H1 (cell line): Measurements from ENCODE around the gene SHROOM2. TPM values are rescaled to one million over a fixed set of nuclear protein-coding genes. Genes with fewer than 3 reads are reported as not detected.

Source experiments
- CTCF ChIA-PET: fragments of 300-600 bp; sonication (Branson Sonifier 250); formaldehyde crosslinking; loops from one replicate; lab custom pipeline; 2021; ENCODE audit not compliant: partially characterized antibody; lab: Charles Lee
- POLR2A ChIA-PET: fragments of 300-600 bp; sonication (Branson Sonifier 250); formaldehyde crosslinking; loops from one replicate; lab custom pipeline; 2021; ENCODE audit warnings: inconsistent platforms; ENCODE audit not compliant: partially characterized antibody; lab: Charles Lee
- DNase-seq, 2 experiments: peaks; one replicate each; pipeline versions ENCODE4 v3.0.0 to v3.0.0-alpha.2; 2010 to 2022; ENCODE audit warnings: low spot score in 2 of 2, low read depth in 1 of 2, mixed read lengths in 1 of 2
- FAIRE-seq: peaks from 2 replicates; lab custom pipeline; 2011; peaks lifted over from hg19 to GRCh38; lab: Jason Lieb, UNC
- H2AFZ ChIP-seq: 2 replicates; pipeline ENCODE4 v1.8.1; 2012; ENCODE audit warnings: low read length, inconsistent platforms
- H2AK5ac ChIP-seq: 2 replicates; pipeline ENCODE4 v1.6.1; 2013; ENCODE audit warnings: low read depth, low read length
- H2BK120ac ChIP-seq: replicated peaks from 2 replicates; pipeline ENCODE3; 2013; ENCODE audit warnings: low read depth, low read length, inconsistent platforms
- H2BK12ac ChIP-seq: 2 replicates; pipeline ENCODE4 v1.6.1; 2013; ENCODE audit warnings: low read depth, low read length
- H2BK15ac ChIP-seq: 2 replicates; pipeline ENCODE4 v1.6.1; 2013; ENCODE audit warnings: low read length
- H2BK20ac ChIP-seq: 2 replicates; pipeline ENCODE4 v1.6.1; 2013; ENCODE audit warnings: low read length
- H2BK5ac ChIP-seq: 2 replicates; pipeline ENCODE4 v1.6.1; 2013; ENCODE audit warnings: low read depth, low read length
- H3K14ac ChIP-seq: 2 replicates; pipeline ENCODE4 v1.6.1; 2013; ENCODE audit warnings: inconsistent platforms; ENCODE audit not compliant: insufficient read length
- H3K18ac ChIP-seq: 2 replicates; pipeline ENCODE4 v1.6.1; 2013; ENCODE audit warnings: low read length; ENCODE audit errors: extremely low read depth
- H3K23ac ChIP-seq: 2 replicates; pipeline ENCODE4 v1.6.1; 2013; ENCODE audit warnings: inconsistent platforms; ENCODE audit not compliant: insufficient read length
- H3K23me2 ChIP-seq: 2 replicates; pipeline ENCODE4 v1.6.1; 2013; ENCODE audit warnings: low read depth, low read length
- H3K27ac ChIP-seq: 2 replicates; pipeline ENCODE4 v1.6.1; 2011; ENCODE audit warnings: low read depth, low read length, inconsistent platforms
- H3K27me3 ChIP-seq, 4 experiments: replicated peaks in 1 of 4; 1 replicate in 1 of 4; 2 replicates in 3 of 4; pipeline versions ENCODE4 v1.6.1 to v1.8.1; 2011 to 2013; ENCODE audit warnings: low read length in 3 of 4, mild to moderate bottlenecking in 3 of 4, inconsistent platforms in 2 of 4, mixed read lengths in 2 of 4, moderate library complexity in 1 of 4; ENCODE audit not compliant: control insufficient read depth in 3 of 4, insufficient read depth in 3 of 4; ENCODE audit errors: extremely low read depth in 1 of 4
- H3K36me3 ChIP-seq, 4 experiments: 2 replicates each; pipeline versions ENCODE4 v1.6.1 to v1.8.1; 2011 to 2013; ENCODE audit warnings: mild to moderate bottlenecking in 4 of 4, low read length in 3 of 4, moderate library complexity in 2 of 4, control low read depth in 1 of 4, inconsistent platforms in 1 of 4; ENCODE audit not compliant: insufficient read depth in 4 of 4, control insufficient read depth in 2 of 4
- H3K4ac ChIP-seq: replicated peaks from 2 replicates; pipeline ENCODE3; 2013; ENCODE audit warnings: low read length, low read depth, mixed read lengths, inconsistent platforms; ENCODE audit not compliant: insufficient read length
- H3K4me1 ChIP-seq, 4 experiments: replicated peaks in 1 of 4; 1 replicate in 1 of 4; 2 replicates in 3 of 4; pipeline versions ENCODE4 v1.6.1 to v1.8.1; 2011 to 2013; ENCODE audit warnings: low read length in 3 of 4, inconsistent platforms in 2 of 4, mixed read lengths in 1 of 4; ENCODE audit not compliant: insufficient read depth in 4 of 4, control insufficient read depth in 3 of 4
- H3K4me2 ChIP-seq, 2 experiments: 2 replicates each; pipeline versions ENCODE4 v1.6.1 to v1.8.1; 2011 to 2013; ENCODE audit warnings: low read depth in 2 of 2, low read length in 2 of 2, control low read depth in 1 of 2, inconsistent platforms in 1 of 2, mild to moderate bottlenecking in 1 of 2; ENCODE audit not compliant: insufficient read depth in 1 of 2
- H3K4me3 ChIP-seq, 4 experiments: fragments of 200-600, 300-600 bp in 1 of 4; sonication (generic), shearing (Covaris generic), sonication (Bioruptor Twin) in 1 of 4; 2 replicates each; pipeline versions ENCODE4 v1.5.1 to v1.8.1; 2011 to 2016; ENCODE audit warnings: low read length in 4 of 4, low read depth in 3 of 4, control low read depth in 2 of 4, inconsistent platforms in 2 of 4, mild to moderate bottlenecking in 2 of 4, mixed read lengths in 1 of 4, moderate library complexity in 1 of 4; ENCODE audit not compliant: insufficient read depth in 2 of 4; ENCODE audit errors: extremely low read depth in 1 of 4
- H3K56ac ChIP-seq: replicated peaks from 2 replicates; pipeline ENCODE3; 2013; ENCODE audit warnings: low read depth, mild to moderate bottlenecking, mixed read lengths, low read length, inconsistent platforms; ENCODE audit not compliant: insufficient read length
- H3K79me1 ChIP-seq: 2 replicates; pipeline ENCODE4 v1.6.1; 2013; ENCODE audit warnings: low read depth, low read length, control low read depth
- H3K79me2 ChIP-seq, 2 experiments: 2 replicates each; pipeline versions ENCODE4 v1.6.1 to v1.8.1; 2012 to 2013; ENCODE audit warnings: low read length in 2 of 2, mild to moderate bottlenecking in 2 of 2, inconsistent platforms in 1 of 2; ENCODE audit not compliant: insufficient read depth in 2 of 2, control insufficient read depth in 1 of 2
- H3K9ac ChIP-seq, 4 experiments: replicated peaks in 1 of 4; 1 replicate in 1 of 4; 2 replicates in 3 of 4; pipeline versions ENCODE4 v1.6.1 to v1.8.1; 2011 to 2013; ENCODE audit warnings: low read depth in 3 of 4, low read length in 3 of 4, control low read depth in 2 of 4, mild to moderate bottlenecking in 2 of 4, moderate library complexity in 2 of 4, inconsistent platforms in 1 of 4; ENCODE audit errors: extremely low read depth in 1 of 4
- H3K9me3 ChIP-seq, 2 experiments: 2 replicates each; pipeline versions ENCODE4 v1.6.1 to v1.8.1; 2012 to 2013; ENCODE audit warnings: mild to moderate bottlenecking in 2 of 2, moderate library complexity in 2 of 2, control low read depth in 1 of 2, inconsistent platforms in 1 of 2, low read depth in 1 of 2, low read length in 1 of 2, mixed read lengths in 1 of 2; ENCODE audit not compliant: insufficient read depth in 2 of 2
- H4K20me1 ChIP-seq, 2 experiments: replicated peaks in 1 of 2; 2 replicates each; pipeline versions ENCODE3 to v1.8.1; 2011 to 2013; ENCODE audit warnings: inconsistent platforms in 2 of 2, low read length in 2 of 2, mild to moderate bottlenecking in 1 of 2; ENCODE audit not compliant: insufficient read depth in 2 of 2, control insufficient read depth in 1 of 2
- H4K5ac ChIP-seq: 2 replicates; pipeline ENCODE4 v1.6.1; 2013; ENCODE audit warnings: low read length, low read depth, mixed read lengths, inconsistent platforms; ENCODE audit not compliant: insufficient read length
- H4K8ac ChIP-seq: 2 replicates; pipeline ENCODE4 v1.8.0; 2013; ENCODE audit warnings: mild to moderate bottlenecking, moderate library complexity, low read length, inconsistent platforms; ENCODE audit not compliant: insufficient read depth; ENCODE audit errors: extremely low read depth
- H4K91ac ChIP-seq: replicated peaks from 2 replicates; pipeline ENCODE3; 2013; ENCODE audit warnings: low read length, mixed read lengths, inconsistent platforms; ENCODE audit not compliant: insufficient read length
- ATF3 ChIP-seq: IDR thresholded peaks from 2 replicates; pipeline ENCODE4 v1.6.1; 2011; ENCODE audit warnings: low read depth, mild to moderate bottlenecking, low read length; ENCODE audit not compliant: insufficient read depth
- BACH1 ChIP-seq: IDR thresholded peaks from 2 replicates; pipeline ENCODE4 v1.6.1; 2012; ENCODE audit warnings: low read length, improper control_type of control experiment
- CTCF ChIP-seq, 3 experiments: IDR thresholded peaks; 1 replicate in 2 of 3; 2 replicates in 1 of 3; pipeline versions ENCODE4 v1.5.1 to v1.6.1; 2011; ENCODE audit warnings: low read length in 3 of 3, mild to moderate bottlenecking in 3 of 3, inconsistent platforms in 2 of 3, low read depth in 1 of 3, moderate library complexity in 1 of 3; ENCODE audit not compliant: insufficient read depth in 1 of 3; ENCODE audit errors: control extremely low read depth in 1 of 3
- GABPA ChIP-seq: IDR thresholded peaks from 2 replicates; pipeline ENCODE4 v1.6.1; 2011; ENCODE audit warnings: mild to moderate bottlenecking, low read length, moderate library complexity, borderline replicate concordance; ENCODE audit not compliant: insufficient read depth
- JUND ChIP-seq: IDR thresholded peaks from 2 replicates; pipeline ENCODE4 v1.6.1; 2011; ENCODE audit warnings: mild to moderate bottlenecking, improper control_type of control experiment, low read length
- KDM5A ChIP-seq: fragments of 200-600 bp; IDR thresholded peaks from 2 replicates; pipeline ENCODE4 v1.7.1; 2012; ENCODE audit warnings: mild to moderate bottlenecking, low read length, inconsistent platforms, mixed read lengths
- POLR2AphosphoS5 ChIP-seq: IDR thresholded peaks from 2 replicates; pipeline ENCODE4 v1.6.1; 2011; ENCODE audit warnings: low read depth, low read length
- RAD21 ChIP-seq, 2 experiments: IDR thresholded peaks in 1 of 2; conservative IDR thresholded peaks in 1 of 2; 2 replicates each; pipeline ENCODE4 v1.6.1; 2011; ENCODE audit warnings: low read depth in 2 of 2, low read length in 2 of 2, improper control_type of control experiment in 1 of 2, inconsistent platforms in 1 of 2, mild to moderate bottlenecking in 1 of 2, moderate library complexity in 1 of 2
- RXRA ChIP-seq: IDR thresholded peaks from 2 replicates; pipeline ENCODE4 v1.6.1; 2011; ENCODE audit warnings: low read depth, mild to moderate bottlenecking, low read length, moderate library complexity; ENCODE audit not compliant: insufficient read depth
- SIRT6 ChIP-seq: IDR thresholded peaks from one replicate; pipeline ENCODE4 v1.7.1; 2012; ENCODE audit warnings: low read length, inconsistent platforms
- TBP ChIP-seq: IDR thresholded peaks from 2 replicates; pipeline ENCODE4 v1.6.1; 2011; ENCODE audit warnings: low read depth, low read length, improper control_type of control experiment
- WGBS, 2 experiments: shearing (Covaris generic) in 1 of 2; methylation state at CpG; one replicate each; pipeline versions ENCODE4 v1.1.6 to v1.1.7; 2013 to 2015; ENCODE audit warnings: low lambda C conversion rate in 2 of 2, mixed read lengths in 2 of 2, inconsistent platforms in 1 of 2, low coverage in 1 of 2, missing lambda C conversion rate in 1 of 2; ENCODE audit not compliant: insufficient replicate concordance in 2 of 2, insufficient coverage in 1 of 2, insufficient read length in 1 of 2; ENCODE audit errors: extremely low coverage in 1 of 2, missing lambda C conversion rate in 1 of 2; 5-methylcytosine and 5-hydroxymethylcytosine counted together
- polyA plus RNA-seq, 7 experiments: library from polyadenylated mRNA; depleted of rRNA in 3 of 7; stranded (reverse) in 5 of 7; unstranded in 2 of 7; fragments of >200 nt in 5 of 7; fragments of 200-250 nt in 2 of 7; gene quantifications; 1 replicate in 5 of 7; 2 replicates in 1 of 7; 4 replicates in 1 of 7; pipeline versions ENCODE4 v1.2.1 to v1.2.3, GENCODE V29; 2011 to 2013; ENCODE audit warnings: missing spikeins in 2 of 7, mixed read lengths in 2 of 7
- total RNA-seq: library from RNA; stranded (reverse); fragmentation: NEBNext Ultra II Directional; extraction: Animal tissue kit (Norgen Biotek cat#: 25700); gene quantifications from 2 replicates; pipeline ENCODE4 v1.2.1, GENCODE V29; 2021

The SHROOM2 gene
- total and polyA plus RNA-seq, 2 of the 8 experiments (the other 6 are each of a cell fraction or from before 2014, with no cell fraction given): 3.4 to 14.2 TPM

GRCh38 chrX:9902656-9903055, 116.4 kb downstream of the SHROOM2 start:
- H2BK20ac ChIP-seq: no peak overlapping the region
- H3K56ac ChIP-seq: no peak overlapping the region
- no peaks in the 10 kb centered on the region; a peak in 1 of 4 replicates for H3K79me2 ChIP-seq
- H2BK5ac ChIP-seq: no peak overlapping the region
- CTCF ChIA-PET: interaction anchor here (1.2 kb wide), 1 partner anchor 10 kb away, joined by 4 read pairs; no protein-coding TSS in a partner anchor
- no peaks in the 10 kb centered on the region for H3K27me3 ChIP-seq
- H2BK12ac ChIP-seq: no peak overlapping the region
- no peak overlapping the region for H3K9ac ChIP-seq
- no peak overlapping the region for H3K4me2 ChIP-seq
- H3K4me3 ChIP-seq: no peak overlapping the region
- no peak overlapping the region for H4K8ac ChIP-seq
- no peak overlapping the region for H3K4ac ChIP-seq
- 95% methylated on average over 3 of the region's 6 CpGs; no CpG with 5 or more reads in 1 of the 2 experiments for WGBS, 2 experiments
- POLR2A ChIA-PET: no interaction called here
- no peak overlapping the region for H2AFZ ChIP-seq
- peaks cover 0 to 7% (median 0%) of the 10 kb centered on the region in 4 experiments; a peak in 1 of 7 replicates for H3K4me1 ChIP-seq
- no peak overlapping the region for H3K18ac ChIP-seq
- no peak overlapping the region for H3K23ac ChIP-seq
- no peak overlapping the region for H2BK15ac ChIP-seq
- H3K9me3 ChIP-seq: no peaks in the 10 kb centered on the region
- peaks cover 0 to 2% of the 10 kb centered on the region in 2 experiments for H4K20me1 ChIP-seq
- no peak overlapping the region for H3K27ac ChIP-seq
- H4K5ac ChIP-seq: no peak overlapping the region
- FAIRE-seq (no peak), DNase-seq (no peak)
- H3K79me1 ChIP-seq: no peaks in the 10 kb centered on the region
- no peak overlapping the region for H2BK120ac ChIP-seq
- H4K91ac ChIP-seq: no peak overlapping the region
- H2AK5ac ChIP-seq: no peak overlapping the region
- H3K36me3 ChIP-seq: no peaks in the 10 kb centered on the region; a peak in 1 of 8 replicates
- H3K14ac ChIP-seq: no peak overlapping the region
- peaks cover 2% of the 10 kb centered on the region; the same call in 1 of the 2 replicates for H3K23me2 ChIP-seq
- TF ChIP-seq ATF3 (no peak), BACH1 (no peak), KDM5A (no peak), TBP (no peak), SIRT6 (no peak), POLR2AphosphoS5 (no peak), RXRA (no peak), RAD21 (IDR thresholded peaks at IDR 0.05 in 1 of 2, conservative IDR thresholded peaks at IDR 0.05 in 1 of 2; ENCODE audit: low read depth in 2 of 2, low read length in 2 of 2) (no peak), CTCF (IDR thresholded peaks at IDR 0.05; ENCODE audit: control extremely low read depth in 1 of 3, insufficient read depth in 1 of 3, low read depth in 1 of 3, low read length in 3 of 3) (no peak), JUND (no peak), GABPA (no peak)
